ENCODE data around the gene SSPN. TPM values are rescaled to one million over a fixed set of nuclear protein-coding genes. Genes with fewer than 3 reads are reported as not detected.
A peak's percentile ranks its signal among the peaks of the same experiment; 100 is the strongest.
"Not testable (repeated sequence)": the region's sequence is repeated elsewhere in the genome, so short reads cannot be mapped to it uniquely, and the experiment has no call there.

SSPN gene
- polyA plus RNA-seq, 12 donors, result 46.0 to 258 (median 142) TPM

DNA sequence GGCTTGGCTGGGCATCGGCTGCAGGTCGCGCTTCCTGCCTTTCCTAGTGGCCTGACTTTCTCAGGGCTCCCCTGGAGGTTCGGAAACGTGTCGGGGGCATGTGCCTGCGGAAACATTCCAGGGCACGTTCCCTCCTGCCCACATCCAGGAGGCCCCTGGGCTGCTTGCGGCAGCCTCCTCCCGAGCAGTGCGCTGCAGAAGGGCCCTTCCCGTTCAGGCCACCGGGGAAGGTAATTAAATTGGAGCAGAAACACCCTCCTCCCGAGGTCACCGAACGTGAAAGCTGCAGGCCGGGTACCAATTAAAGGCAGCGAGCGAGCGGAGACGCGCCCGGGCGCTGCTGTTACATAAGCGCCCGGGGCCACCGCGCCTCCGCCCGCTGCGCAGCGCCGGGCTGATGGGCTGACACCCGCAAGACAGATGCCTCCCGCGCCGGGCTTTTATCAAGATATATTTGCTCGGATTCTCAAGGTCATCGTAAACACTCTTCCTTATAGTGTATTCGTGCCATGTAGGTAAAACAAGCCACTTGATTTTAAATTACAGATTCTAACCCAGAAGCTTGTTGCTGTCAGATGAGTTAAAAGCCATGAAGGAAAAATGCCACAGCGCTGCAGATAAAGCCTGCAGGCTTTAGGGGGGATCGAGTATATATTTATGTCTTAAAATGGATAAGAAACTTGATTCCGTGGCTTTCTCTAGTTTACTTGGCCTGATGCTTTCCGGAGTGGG lies 31.4 kb downstream of the SSPN start:
- peak; percentile 17 for DNase-seq

DNA sequence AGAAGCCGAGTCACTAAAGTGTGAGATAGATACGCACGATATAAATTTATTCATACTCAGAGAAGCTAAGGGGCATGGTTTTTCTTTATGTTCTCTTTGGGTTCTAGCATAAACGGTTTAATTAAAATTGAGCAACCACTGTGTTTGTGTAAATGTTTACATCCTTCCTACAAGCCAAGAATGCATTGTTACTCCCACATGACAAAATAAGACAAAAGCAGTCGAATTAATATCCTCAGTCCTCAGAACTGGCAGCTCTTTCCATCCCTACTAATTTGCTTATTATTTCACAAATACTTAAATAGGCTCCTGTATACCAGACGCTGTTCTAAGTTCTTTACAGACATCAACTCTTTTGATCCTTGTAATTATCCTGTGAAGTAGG lies 32.0 kb downstream of the SSPN start:
- no peak for DNase-seq

DNA sequence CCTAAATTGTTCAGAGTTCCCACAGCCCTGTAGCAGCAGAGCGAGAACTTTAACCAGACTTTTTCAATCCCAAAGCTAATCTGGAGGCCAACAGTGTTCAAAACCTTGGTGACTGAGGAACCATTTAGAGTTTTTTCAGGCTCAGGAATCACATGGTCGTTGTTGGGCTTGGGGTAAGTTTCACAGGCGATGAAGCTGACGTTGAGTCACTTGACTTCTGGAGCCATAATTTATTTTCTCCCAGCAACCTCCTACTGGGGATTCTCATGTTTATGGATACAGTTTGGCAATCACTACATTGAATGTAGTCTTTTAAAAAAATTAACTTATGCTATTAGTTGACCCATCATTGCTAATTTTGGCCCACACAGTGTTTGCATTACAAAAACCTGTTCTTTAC lies 34.5 kb downstream of the SSPN start:
- no peak for DNase-seq

DNA sequence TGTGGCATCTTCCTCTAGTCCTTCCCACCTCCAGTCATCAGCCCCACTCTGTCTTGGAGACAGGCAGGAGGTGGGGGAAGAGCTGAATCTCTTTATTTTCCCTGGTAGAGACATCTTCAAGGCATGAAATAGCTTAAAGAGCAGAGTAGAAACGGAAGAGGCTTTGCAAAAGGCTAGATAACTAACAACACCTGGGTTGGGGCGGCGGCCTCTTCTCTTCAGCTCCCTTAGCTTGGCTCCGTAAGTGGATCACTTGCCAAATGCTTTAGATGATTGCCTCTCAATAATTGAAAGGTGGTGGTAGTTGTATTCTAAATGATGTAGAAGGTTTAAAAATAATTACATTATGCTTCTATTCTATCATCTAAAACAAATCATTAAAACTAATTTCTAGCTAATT lies 36.1 kb downstream of the SSPN start:
- DNase-seq, result peak; percentile 34

DNA sequence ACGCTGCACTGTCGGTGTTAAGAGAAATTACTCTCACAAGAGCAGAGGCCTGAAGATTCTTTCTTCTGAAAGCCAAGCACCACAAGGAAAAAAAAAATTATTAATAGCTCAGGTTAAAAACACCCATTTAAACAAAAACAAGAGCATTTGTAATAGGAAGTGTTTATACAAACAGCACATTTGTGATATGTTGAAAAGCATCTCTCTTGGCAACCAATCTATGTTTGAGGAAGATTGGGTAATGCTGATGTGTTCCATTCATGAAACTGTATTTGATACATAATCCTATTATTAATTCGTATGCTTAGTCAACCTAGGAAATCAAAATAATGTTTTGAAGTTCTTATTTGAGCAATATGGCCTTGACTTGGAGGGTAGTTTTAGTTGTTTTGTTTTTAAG lies 36.5 kb downstream of the SSPN start:
- no peak for DNase-seq

DNA sequence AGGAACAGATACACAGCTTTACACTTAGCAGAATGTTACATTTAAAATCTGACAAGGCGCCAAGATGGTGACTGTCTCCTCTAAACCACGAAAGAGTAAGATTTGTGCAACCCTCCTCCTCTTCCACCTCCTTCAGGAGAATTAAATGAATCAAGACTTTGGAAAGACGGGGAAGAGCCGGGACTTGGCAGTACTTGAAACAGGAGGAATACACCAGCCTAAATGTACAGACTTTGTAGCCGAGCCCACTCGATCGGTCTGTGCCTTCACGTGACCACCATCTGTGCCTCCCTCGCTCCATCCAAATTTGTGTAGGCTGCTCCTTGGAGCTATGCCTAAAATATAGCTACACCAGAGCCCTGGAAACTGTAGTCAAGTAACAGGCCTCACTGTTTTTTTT lies 38.3 kb downstream of the SSPN start:
- peak; percentile 65 for DNase-seq

DNA sequence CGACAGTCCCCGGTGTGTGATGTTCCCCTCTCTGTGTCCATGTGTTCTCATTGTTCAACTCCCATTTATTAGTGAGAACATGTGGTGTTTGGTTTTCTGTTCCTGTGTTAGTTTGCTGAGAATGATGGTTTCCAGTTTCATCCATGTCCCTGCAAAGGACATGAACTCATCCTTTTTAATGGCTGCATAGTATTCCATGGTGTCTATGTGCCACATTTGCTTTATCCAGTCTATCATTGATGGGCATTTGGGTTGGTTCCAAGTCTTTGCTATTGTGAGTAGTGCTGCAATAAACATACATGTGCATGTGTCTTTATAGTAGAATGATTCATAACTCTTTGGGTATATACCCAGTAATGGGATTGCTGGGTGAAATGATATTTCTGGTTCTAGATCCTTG lies 40.1 kb downstream of the SSPN start:
- DNase-seq, result not testable (repeated sequence)

DNA sequence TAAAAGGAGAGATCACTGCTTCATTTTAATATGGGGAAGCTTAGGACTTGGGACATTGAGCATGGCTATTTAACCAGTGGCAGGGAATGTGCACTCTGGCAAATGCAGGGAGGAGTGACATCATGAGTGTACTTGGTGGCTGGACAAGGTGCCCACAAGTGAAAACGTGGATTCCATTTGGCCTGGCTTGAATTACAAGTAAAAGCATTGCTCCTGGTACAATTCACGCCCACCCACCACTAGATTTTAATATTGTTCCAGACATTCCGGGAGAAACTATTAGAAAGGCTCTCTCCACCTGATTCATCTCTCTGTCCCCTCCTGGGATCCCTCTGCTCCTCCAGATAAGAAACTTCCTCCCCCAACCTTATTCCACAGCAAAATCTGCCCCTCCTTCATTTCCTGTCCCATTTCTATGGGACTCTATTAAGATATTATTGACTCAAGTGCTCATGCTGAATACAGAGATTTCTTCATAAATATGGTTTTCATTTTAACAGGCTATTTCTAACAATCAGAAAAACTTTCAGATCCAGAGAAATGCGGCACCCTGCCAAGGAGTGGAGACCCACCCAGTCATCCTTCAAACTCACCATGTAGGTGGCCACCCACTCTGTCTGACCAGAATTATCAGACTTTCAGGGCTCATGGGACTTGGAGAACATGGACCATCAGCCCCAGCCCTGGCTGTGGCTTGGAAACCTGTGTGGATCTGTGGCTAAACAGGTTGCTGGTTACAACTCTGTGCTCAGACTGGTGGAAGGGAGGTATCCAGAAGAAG lies 43.2 kb downstream of the SSPN start:
- peak; percentile 23 for DNase-seq

DNA sequence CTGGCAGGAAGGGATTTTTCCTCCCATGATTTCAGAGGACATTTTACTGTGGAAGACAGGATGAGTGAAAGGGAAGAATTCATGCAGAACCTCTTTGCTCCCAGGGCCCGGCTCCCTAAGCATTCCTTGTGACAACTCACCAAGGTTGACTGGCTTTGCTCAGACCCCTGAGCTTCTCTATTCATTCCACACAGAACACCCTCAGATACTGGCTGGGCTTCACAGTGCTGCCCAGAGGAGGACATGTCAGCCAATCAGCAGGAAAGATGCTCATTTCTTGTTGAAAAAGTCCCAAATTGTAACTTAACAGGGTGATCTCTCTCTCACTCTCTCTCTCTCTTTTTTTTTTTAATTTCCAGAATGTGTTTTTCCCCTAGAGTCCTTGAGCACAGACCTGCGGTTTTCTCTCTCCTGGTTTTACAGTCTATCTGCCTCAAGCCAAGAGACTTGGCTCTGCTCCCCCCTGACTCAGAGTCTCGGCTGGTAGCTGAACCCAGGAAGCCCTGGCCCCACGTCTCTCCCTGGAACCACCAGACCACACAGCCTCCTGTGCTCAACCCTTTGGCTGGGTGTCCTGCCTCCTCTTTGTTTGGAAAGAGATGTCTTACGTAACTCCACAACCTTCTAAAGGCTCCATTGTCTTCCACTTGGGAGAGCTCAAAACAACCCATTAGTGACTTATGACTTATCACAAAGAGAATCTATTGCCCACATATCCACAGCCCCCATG lies 43.9 kb downstream of the SSPN start:
- DNase-seq, result peak; percentile 26

DNA sequence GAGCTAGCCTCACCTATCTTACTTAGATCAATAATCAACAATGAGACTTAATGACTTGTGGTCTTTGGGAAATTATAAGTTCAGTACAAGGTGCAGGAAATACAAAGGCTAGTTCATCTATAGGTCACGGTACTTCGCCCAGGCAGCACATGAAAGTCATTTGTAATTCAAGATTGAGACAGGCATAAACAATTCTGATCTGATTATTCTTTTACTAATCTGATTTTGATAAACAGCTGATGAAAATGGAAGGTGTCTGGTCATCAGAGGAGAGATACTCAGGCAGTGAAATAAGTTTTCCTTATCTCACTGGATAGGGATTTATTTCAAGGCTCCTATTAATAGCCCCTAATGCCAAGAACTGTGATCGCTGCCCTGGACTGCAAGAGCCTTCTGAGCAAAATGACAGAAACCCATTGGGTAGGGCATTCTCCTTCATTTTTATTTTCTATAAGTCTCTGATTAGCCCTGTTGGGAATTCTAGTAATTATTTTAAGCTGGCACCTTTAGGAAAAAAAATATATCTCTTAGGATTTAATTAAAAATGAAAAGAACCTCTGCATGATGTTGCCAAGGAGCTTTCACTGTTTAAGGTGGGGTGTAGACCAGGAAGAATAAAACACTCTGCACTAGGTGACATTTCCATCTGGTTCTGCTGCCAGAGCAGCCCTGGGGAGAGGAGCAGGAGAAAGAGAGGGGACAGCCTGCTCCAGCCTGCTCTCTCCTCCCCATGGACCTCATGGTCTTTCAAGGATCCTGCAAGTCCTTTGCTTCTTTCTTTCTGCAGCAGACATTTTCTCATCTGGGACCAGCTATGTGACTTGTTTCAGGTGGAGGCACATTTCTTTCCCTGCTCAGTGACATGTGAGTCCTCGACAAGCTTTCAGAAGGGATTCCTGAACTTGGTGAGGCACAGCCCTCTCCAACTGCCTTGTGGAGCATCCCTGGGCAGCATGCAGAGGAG lies 44.8 kb downstream of the SSPN start:
- no peak for DNase-seq

DNA sequence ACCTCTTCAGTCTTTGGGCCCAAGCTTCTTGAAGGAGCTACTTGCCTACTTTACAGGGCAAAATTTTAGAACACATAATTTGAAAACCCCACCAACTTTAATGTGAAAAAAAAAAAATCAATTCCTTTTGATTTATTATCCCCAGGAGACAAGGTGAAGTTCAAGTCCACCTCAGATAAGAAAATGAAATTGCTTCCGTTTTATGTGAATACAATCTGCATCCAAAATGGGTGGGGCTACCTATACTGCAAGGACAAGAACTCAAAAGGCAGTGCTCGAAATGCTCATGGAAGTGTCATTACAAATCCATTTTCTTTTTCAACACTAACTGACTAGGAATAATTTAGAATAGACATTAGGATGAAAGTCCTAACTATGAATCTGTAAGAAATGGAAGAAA lies 45.7 kb downstream of the SSPN start:
- no peak for DNase-seq

DNA sequence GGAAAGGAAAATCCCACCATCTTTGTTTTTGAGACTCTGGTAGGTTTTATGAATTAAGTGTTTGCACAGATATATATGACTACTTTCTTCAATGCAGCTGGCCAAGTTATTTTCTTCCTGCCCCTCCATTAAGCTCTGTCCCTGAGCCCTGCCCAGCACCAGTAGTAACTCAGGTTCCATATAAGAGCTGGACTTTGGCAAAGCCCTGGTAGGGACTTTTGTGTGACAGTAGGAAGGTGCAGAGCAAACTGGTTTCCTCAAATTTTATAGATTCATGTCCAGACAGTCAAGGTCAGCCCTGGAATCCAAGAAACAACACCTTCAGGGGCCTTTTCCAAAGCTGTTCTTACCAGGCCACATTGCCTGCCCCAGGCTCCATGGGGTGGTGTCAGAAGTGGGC lies 47.3 kb downstream of the SSPN start:
- no peak for DNase-seq

DNA sequence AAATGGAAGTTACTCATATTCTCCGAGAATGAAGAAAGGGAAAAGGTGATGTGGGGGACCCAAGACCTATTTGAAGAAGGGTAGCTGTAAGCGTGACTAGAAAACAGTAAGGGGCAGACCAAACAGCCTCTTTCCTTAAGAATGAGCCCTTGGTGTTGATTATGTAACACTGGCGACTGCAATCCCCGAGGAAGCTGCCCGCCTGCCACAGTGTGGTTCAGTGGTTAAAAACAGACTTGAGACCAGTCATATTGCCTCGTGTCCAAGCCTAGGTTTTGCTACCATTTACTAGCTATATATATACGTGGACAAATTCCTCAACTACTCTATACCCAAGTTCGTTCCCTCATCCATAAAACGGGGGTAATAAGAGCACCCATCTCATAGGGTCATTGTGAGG lies 49.1 kb downstream of the SSPN start:
- DNase-seq, result no peak

DNA sequence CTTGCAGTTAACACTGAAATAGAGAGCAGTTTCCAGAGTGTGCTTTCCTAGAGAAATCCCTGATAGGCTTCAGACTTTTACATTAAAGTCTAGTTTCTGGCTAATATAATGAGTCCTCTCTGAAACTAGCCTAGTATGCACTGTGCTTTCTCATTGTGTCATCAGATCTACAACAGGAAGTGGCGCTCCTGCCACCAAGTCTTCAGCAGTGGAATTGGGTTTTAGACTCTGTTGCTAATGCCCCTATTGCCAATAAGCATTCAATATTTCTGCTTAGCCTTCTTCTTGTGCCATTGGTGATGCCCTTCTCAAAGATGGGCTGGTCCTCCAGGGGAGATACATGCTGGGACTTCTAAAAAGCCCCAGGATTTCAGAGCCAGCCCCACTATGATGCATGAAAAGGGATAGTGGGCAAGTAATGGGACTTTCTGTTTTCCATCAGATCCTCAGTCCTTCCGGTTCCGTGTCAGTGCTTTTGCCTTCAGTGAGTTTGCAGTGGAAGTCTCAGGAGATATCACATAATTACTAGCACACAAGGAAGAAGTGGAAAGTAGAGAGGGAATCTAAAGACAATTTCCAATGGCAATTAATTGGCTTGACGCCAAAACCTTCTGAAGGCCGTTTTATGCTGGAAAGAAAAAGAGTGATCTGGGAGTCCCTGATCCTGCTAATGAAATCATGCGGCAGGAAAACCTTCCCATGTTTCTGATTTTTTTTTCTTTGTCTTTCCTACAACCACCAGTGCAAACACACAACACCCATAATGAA lies 50.0 kb downstream of the SSPN start:
- DNase-seq, result peak; percentile 18

DNA sequence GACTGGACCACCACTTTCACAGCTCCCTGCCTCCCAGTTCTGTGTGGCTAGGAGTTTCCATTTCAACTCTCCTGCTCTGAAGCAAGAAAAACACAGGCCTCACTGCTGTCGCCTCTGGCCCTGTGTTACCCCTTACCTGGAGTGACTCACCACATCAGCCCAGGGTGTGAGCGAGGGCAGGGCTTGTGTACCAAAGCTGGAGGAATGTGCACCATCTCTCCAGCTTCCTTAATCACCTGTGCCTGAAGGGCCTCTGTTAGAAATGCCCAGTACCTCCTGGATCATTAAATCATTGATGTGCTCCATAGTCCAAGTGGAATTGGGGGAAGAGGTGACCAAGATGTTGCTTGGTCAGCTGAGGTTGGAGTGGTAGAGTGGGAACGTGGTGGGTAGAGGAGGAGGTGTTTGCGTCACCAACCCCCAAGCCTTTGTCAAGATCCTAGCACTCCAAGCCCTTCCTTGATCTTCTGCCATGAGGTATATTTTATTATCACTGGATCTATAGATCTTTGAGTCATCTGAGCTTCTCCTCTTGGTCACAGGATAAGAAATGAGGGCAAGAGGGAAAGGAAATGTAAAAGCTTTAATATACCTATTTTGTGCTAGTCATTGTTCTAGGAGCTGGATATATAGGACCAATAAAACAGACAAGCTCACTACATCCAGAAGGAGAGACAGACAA lies 51.3 kb downstream of the SSPN start:
- DNase-seq, result no peak

DNA sequence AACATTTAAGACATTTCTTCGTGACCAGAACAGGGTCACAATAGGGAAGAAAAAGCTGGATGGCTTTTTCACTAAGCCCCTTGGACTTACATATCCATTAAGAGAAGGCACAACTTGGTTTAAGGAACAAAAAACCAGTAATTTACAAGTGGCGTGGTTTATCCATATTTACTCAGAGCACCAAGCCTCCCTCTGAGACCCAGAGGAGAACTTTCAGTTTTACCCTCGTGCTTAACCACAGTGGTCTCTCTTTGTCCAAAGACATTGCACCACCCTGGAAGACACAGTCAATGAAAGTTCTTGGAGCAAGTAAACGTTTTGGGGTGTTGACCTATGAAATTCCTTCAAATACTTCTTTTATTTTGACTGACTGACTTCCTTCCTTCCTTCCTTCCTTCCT lies 52.5 kb downstream of the SSPN start:
- DNase-seq, result no peak

DNA sequence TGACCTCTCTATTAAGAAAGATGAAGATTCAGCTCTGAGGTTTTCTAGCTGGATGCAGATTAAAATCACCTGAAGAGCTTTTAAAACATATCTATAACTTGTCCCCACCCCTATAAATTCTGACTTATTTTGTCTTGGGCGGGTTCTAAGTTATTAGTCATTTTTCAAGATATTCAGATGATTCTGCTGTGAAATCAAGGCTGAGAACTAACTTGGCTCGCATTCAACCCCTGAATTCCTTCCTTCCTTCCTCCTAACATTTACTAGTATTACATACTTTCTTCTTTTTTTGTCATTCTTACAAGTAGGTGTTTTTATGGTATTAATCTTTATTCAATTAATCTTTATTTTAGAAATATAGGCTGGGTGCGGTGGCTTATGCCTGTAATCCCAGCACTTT lies 55.4 kb downstream of the SSPN start:
- DNase-seq, result no peak

DNA sequence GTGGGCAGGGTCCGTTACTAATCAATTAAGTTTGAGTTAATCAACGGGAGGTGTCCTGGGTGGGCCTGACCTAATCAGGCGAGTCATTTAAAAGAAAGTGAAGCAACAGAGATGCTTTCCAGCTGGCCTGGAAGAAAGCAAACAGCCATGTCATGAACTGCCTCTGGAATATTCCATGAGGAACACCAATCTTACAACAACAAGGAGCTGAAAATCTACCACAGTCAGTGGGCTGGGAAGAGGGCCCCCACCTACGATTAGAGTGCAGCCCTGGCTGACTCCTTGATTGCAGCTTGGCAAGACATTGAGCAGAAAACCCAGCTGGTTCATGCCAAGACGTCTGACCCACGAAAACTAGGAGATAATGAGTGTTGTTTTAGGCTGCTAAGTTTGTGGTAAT lies 56.2 kb downstream of the SSPN start:
- DNase-seq, result no peak

DNA sequence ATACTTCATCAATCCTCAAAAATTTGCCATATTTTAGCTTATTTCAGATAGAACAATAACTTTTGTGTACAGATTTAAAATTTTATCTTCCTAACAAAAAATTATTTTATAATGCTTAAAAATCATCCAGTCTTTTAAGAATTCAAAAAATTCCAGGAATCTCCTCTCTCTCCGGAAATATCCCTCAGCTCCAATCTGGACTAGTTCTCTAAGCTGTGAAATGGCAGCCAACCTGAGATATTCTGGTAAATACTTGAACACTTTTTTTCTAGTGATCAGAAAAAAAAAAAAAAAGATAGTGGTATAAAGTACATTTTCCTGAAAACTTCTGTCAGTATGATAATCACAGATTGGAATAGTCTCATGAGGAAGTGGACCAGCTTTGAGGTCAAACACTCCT lies 57.6 kb downstream of the SSPN start:
- no peak for DNase-seq
